WTC11 (cell line): Measurements from ENCODE around the gene MRC2. TPM values are rescaled to one million over a fixed set of nuclear protein-coding genes. Genes with fewer than 3 reads are reported as not detected.

Source experiments
- ATAC-seq: fragments of 200-7000 bp; cut with Tn5 transposase; 2 replicates; pipeline ENCODE4 v1.10.0; 2021; ENCODE audit warnings: mild to moderate bottlenecking, moderate library complexity
- CTCF ChIA-PET: fragments of 300-600 bp; sonication (Branson Sonifier 250); formaldehyde crosslinking; loops from one replicate; lab custom pipeline; 2021; ENCODE audit warnings: antibody characterized with exemption; lab: Charles Lee
- POLR2A ChIA-PET: fragments of 350-600 bp; sonication (Branson Sonifier 250); formaldehyde crosslinking; loops from one replicate; lab custom pipeline; 2021; ENCODE audit warnings: antibody characterized with exemption; lab: Charles Lee
- DNase-seq: peaks from one replicate; pipeline ENCODE4 v3.0.0; 2021; ENCODE audit warnings: low spot score
- H3K27ac Mint-ChIP-seq: 2 replicates; pipeline ENCODE4 v1.8.0; 2021; ENCODE audit warnings: mixed read lengths
- H3K27me3 Mint-ChIP-seq: 2 replicates; pipeline ENCODE4 v1.8.0; 2021; ENCODE audit warnings: low read depth, mild to moderate bottlenecking, moderate library complexity, mixed read lengths
- H3K36me3 Mint-ChIP-seq: 2 replicates; pipeline ENCODE4 v1.8.0; 2021; ENCODE audit warnings: mixed read lengths
- H3K4me1 Mint-ChIP-seq: 2 replicates; pipeline ENCODE4 v1.8.0; 2022; ENCODE audit warnings: mixed read lengths
- H3K4me3 Mint-ChIP-seq: 2 replicates; pipeline ENCODE4 v1.8.0; 2021; ENCODE audit warnings: mild to moderate bottlenecking, moderate library complexity, mixed read lengths
- H3K9me3 Mint-ChIP-seq: 2 replicates; pipeline ENCODE4 v1.8.0; 2021; ENCODE audit warnings: mixed read lengths
- AR ChIP-seq: fragments of 250-450 bp; sonication (Bioruptor Pico); IDR thresholded peaks from 2 replicates; pipeline ENCODE4 v1.9.0; 2021; ENCODE audit warnings: mild to moderate bottlenecking
- ATF1 ChIP-seq: sonication (generic); formaldehyde crosslinking; IDR thresholded peaks from 2 replicates; pipeline ENCODE4 v1.8.1; 2023; ENCODE audit warnings: mild to moderate bottlenecking, moderate library complexity, missing genetic modification reagents
- CBFB ChIP-seq: sonication (generic); formaldehyde crosslinking; IDR thresholded peaks from 2 replicates; pipeline ENCODE4 v1.8.1; 2022; ENCODE audit warnings: mild to moderate bottlenecking, low read depth, missing genetic modification reagents
- FOXK1 ChIP-seq: sonication (generic); formaldehyde crosslinking; IDR thresholded peaks from 2 replicates; pipeline ENCODE4 v1.8.0; 2022; ENCODE audit warnings: mild to moderate bottlenecking, moderate library complexity, missing genetic modification reagents
- GTF2I ChIP-seq: fragments of 250-450 bp; sonication (Bioruptor Pico); conservative IDR thresholded peaks from 2 replicates; pipeline ENCODE4 v1.4.0; 2021; ENCODE audit warnings: mild to moderate bottlenecking
- MXD4 ChIP-seq: fragments of 250-450 bp; sonication (Bioruptor Pico); IDR thresholded peaks from 2 replicates; pipeline ENCODE4 v1.8.0; 2021; ENCODE audit warnings: mild to moderate bottlenecking, moderate library complexity, borderline replicate concordance
- NFE2L1 ChIP-seq: sonication (generic); formaldehyde crosslinking; IDR thresholded peaks from 2 replicates; pipeline ENCODE4 v1.8.1; 2023; ENCODE audit warnings: missing genetic modification reagents
- PREB ChIP-seq: sonication (generic); formaldehyde crosslinking; IDR thresholded peaks from 2 replicates; pipeline ENCODE4 v1.8.1; 2022; ENCODE audit warnings: mild to moderate bottlenecking, missing genetic modification reagents, moderate library complexity, borderline replicate concordance
- PRRX2 ChIP-seq: fragments of 250-450 bp; sonication (Bioruptor Pico); IDR thresholded peaks from 2 replicates; pipeline ENCODE4 v1.8.0; 2021; ENCODE audit warnings: mild to moderate bottlenecking
- TEAD1 ChIP-seq: sonication (generic); formaldehyde crosslinking; IDR thresholded peaks from 2 replicates; pipeline ENCODE4 v1.8.0; 2022; ENCODE audit warnings: mild to moderate bottlenecking, missing genetic modification reagents
- TP53 ChIP-seq: sonication (generic); formaldehyde crosslinking; IDR thresholded peaks from 2 replicates; pipeline ENCODE4 v1.8.1; 2023; ENCODE audit warnings: mild to moderate bottlenecking, missing genetic modification reagents
- ZBTB43 ChIP-seq: sonication (generic); formaldehyde crosslinking; IDR thresholded peaks from 2 replicates; pipeline ENCODE4 v1.8.1; 2023; ENCODE audit warnings: mild to moderate bottlenecking, missing genetic modification reagents
- ZNF219 ChIP-seq: sonication (generic); formaldehyde crosslinking; IDR thresholded peaks from 2 replicates; pipeline ENCODE4 v1.8.0; 2023; ENCODE audit warnings: missing genetic modification reagents, mild to moderate bottlenecking, borderline replicate concordance
- ZNF232 ChIP-seq: sonication (generic); formaldehyde crosslinking; IDR thresholded peaks from 2 replicates; pipeline ENCODE4 v1.8.0; 2022; ENCODE audit warnings: mild to moderate bottlenecking, missing genetic modification reagents
- ZNF416 ChIP-seq: fragments of 250-450 bp; sonication (Bioruptor Pico); IDR thresholded peaks from 2 replicates; pipeline ENCODE4 v1.9.0; 2021; ENCODE audit warnings: mild to moderate bottlenecking, inconsistent platforms
- ZNF423 ChIP-seq: fragments of 250-450 bp; sonication (Bioruptor Pico); IDR thresholded peaks from 2 replicates; pipeline ENCODE4 v2.1.2; 2022; ENCODE audit warnings: mild to moderate bottlenecking, moderate library complexity
- ZNF425 ChIP-seq: fragments of 250-450 bp; sonication (Bioruptor Pico); conservative IDR thresholded peaks from 2 replicates; pipeline ENCODE4 v1.9.0; 2021; ENCODE audit warnings: mild to moderate bottlenecking
- total RNA-seq: library from RNA; stranded (reverse); gene quantifications from 3 replicates; pipeline ENCODE4 v1.2.3, GENCODE V29; 2021
- TF ChIP-seq, protein P1 (sequence below): sonication (generic); formaldehyde crosslinking; IDR thresholded peaks from 2 replicates; pipeline ENCODE4 v1.8.1; 2023; ENCODE audit warnings: mild to moderate bottlenecking, missing genetic modification reagents, borderline replicate concordance
- TF ChIP-seq, protein P2 (sequence below): fragments of 250-450 bp; sonication (Bioruptor Pico); IDR thresholded peaks from 2 replicates; pipeline ENCODE4 v1.9.0; 2021; ENCODE audit warnings: mild to moderate bottlenecking
- TF ChIP-seq, protein P3 (sequence below): sonication (generic); formaldehyde crosslinking; IDR thresholded peaks from 2 replicates; pipeline ENCODE4 v1.8.0; 2022; ENCODE audit warnings: mild to moderate bottlenecking, missing genetic modification reagents
- TF ChIP-seq, protein P4 (sequence below): sonication (generic); formaldehyde crosslinking; IDR thresholded peaks from 2 replicates; pipeline ENCODE4 v1.8.1; 2023; ENCODE audit warnings: mild to moderate bottlenecking, missing genetic modification reagents, moderate library complexity
- TF ChIP-seq, protein P5 (sequence below): sonication (generic); formaldehyde crosslinking; IDR thresholded peaks from 2 replicates; pipeline ENCODE4 v1.8.0; 2022; ENCODE audit warnings: mild to moderate bottlenecking, missing genetic modification reagents

Gene MRC2
- total RNA-seq, 1 experiment from 2014 or later, result 35.3 TPM

DNA sequence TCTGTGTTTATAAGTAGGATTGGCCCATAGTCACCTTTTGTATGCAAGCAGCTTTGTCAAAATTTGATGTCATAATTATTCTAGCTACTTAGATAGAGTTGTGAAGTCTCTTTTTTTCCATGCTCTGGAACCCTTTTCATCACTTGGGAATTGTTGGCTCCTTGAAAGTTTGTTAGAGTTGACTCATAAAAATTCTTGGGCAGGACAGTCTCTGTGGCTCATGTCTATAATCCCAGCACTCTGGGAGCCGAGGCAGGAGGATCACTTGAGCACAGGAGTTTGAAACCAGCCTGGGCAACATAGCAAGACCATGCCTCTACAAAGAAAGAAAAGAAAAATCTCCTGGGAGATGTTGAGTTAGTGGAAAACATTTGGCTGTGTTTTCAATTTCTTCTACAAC, 45.7 kb upstream of the MRC2 start (continued):
- TF ChIP-seq, protein P1, sequence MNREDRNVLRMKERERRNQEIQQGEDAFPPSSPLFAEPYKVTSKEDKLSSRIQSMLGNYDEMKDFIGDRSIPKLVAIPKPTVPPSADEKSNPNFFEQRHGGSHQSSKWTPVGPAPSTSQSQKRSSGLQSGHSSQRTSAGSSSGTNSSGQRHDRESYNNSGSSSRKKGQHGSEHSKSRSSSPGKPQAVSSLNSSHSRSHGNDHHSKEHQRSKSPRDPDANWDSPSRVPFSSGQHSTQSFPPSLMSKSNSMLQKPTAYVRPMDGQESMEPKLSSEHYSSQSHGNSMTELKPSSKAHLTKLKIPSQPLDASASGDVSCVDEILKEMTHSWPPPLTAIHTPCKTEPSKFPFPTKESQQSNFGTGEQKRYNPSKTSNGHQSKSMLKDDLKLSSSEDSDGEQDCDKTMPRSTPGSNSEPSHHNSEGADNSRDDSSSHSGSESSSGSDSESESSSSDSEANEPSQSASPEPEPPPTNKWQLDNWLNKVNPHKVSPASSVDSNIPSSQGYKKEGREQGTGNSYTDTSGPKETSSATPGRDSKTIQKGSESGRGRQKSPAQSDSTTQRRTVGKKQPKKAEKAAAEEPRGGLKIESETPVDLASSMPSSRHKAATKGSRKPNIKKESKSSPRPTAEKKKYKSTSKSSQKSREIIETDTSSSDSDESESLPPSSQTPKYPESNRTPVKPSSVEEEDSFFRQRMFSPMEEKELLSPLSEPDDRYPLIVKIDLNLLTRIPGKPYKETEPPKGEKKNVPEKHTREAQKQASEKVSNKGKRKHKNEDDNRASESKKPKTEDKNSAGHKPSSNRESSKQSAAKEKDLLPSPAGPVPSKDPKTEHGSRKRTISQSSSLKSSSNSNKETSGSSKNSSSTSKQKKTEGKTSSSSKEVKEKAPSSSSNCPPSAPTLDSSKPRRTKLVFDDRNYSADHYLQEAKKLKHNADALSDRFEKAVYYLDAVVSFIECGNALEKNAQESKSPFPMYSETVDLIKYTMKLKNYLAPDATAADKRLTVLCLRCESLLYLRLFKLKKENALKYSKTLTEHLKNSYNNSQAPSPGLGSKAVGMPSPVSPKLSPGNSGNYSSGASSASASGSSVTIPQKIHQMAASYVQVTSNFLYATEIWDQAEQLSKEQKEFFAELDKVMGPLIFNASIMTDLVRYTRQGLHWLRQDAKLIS (CRISPR knock-in tag), result no peak
- TF ChIP-seq ZNF423 (CRISPR knock-in tag) (no peak), FOXK1 (CRISPR knock-in tag) (no peak), ZNF232 (CRISPR knock-in tag) (no peak), ZNF219 (CRISPR knock-in tag) (no peak), TEAD1 (no peak), MXD4 (CRISPR knock-in tag) (no peak), NFE2L1 (CRISPR knock-in tag) (no peak)

DNA sequence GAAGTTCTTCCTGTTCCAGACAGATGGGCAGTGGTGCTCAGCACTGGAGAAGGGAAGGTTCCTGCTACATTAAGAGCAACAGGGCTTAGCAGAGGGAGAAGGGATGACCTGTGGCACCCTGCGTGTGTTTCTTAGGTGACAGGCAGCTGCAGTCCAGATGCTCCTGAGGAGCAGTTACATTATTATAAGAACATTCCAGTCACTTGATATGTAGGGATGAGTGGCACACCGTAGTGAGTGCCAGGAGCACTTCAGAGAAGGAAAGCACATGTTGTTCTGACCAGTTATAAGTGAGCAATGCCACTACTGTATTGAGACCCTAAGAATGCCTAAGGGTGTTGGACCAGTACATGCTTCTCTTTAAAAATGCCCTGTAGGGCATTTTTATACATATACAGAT, 39.9 kb upstream of the MRC2 start:
- no peaks in the 10 kb centered on the region for H3K27me3 Mint-ChIP-seq
- no peak overlapping the region; the same call in 1 of the 2 replicates for H3K27ac Mint-ChIP-seq
- no peaks in the 10 kb centered on the region for H3K4me1 Mint-ChIP-seq
- no peak overlapping the region for H3K4me3 Mint-ChIP-seq
- no peaks in the 10 kb centered on the region for H3K9me3 Mint-ChIP-seq
- DNase-seq, result no peak
- POLR2A ChIA-PET, result no interaction called here
- no peak for ATAC-seq
- CTCF ChIA-PET, result no interaction called here
- TF ChIP-seq ZNF425 (CRISPR knock-in tag) (no peak), CBFB (CRISPR knock-in tag) (no peak), AR (CRISPR knock-in tag) (no peak), TP53 (CRISPR knock-in tag) (no peak), PREB (CRISPR knock-in tag) (no peak), PRRX2 (CRISPR knock-in tag) (no peak), ZBTB43 (CRISPR knock-in tag) (no peak), FOXK1 (CRISPR knock-in tag) (no peak), ATF1 (CRISPR knock-in tag) (no peak), GTF2I (CRISPR knock-in tag) (no peak), ZNF416 (CRISPR knock-in tag) (no peak)
- TF ChIP-seq, protein P2, sequence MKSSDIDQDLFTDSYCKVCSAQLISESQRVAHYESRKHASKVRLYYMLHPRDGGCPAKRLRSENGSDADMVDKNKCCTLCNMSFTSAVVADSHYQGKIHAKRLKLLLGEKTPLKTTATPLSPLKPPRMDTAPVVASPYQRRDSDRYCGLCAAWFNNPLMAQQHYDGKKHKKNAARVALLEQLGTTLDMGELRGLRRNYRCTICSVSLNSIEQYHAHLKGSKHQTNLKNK (CRISPR knock-in tag), result no peak
- TF ChIP-seq, protein P3, sequence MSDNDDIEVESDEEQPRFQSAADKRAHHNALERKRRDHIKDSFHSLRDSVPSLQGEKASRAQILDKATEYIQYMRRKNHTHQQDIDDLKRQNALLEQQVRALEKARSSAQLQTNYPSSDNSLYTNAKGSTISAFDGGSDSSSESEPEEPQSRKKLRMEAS (CRISPR knock-in tag), result no peak
- TF ChIP-seq, protein P4, sequence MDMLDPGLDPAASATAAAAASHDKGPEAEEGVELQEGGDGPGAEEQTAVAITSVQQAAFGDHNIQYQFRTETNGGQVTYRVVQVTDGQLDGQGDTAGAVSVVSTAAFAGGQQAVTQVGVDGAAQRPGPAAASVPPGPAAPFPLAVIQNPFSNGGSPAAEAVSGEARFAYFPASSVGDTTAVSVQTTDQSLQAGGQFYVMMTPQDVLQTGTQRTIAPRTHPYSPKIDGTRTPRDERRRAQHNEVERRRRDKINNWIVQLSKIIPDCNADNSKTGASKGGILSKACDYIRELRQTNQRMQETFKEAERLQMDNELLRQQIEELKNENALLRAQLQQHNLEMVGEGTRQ, result no peak
- TF ChIP-seq, protein P5, sequence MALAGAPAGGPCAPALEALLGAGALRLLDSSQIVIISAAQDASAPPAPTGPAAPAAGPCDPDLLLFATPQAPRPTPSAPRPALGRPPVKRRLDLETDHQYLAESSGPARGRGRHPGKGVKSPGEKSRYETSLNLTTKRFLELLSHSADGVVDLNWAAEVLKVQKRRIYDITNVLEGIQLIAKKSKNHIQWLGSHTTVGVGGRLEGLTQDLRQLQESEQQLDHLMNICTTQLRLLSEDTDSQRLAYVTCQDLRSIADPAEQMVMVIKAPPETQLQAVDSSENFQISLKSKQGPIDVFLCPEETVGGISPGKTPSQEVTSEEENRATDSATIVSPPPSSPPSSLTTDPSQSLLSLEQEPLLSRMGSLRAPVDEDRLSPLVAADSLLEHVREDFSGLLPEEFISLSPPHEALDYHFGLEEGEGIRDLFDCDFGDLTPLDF (CRISPR knock-in tag), result no peak
- H3K36me3 Mint-ChIP-seq, result peaks cover 20% of the 10 kb centered on the region
